Measurements from ENCODE around the gene CDYL2. TPM values are rescaled to one million over a fixed set of nuclear protein-coding genes. Genes with fewer than 3 reads are reported as not detected.

The CDYL2 gene, protein sequence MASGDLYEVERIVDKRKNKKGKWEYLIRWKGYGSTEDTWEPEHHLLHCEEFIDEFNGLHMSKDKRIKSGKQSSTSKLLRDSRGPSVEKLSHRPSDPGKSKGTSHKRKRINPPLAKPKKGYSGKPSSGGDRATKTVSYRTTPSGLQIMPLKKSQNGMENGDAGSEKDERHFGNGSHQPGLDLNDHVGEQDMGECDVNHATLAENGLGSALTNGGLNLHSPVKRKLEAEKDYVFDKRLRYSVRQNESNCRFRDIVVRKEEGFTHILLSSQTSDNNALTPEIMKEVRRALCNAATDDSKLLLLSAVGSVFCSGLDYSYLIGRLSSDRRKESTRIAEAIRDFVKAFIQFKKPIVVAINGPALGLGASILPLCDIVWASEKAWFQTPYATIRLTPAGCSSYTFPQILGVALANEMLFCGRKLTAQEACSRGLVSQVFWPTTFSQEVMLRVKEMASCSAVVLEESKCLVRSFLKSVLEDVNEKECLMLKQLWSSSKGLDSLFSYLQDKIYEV
- 10 to 100 TPM; 10.4 to 11.4 TPM for total RNA-seq

GRCh38 chr16:80804526-80805383, at the start of gene CDYL2:
TSS of gene CDYL2 (minus strand) at chr16:80804598. CDS start at chr16:80804173, 425 bp downstream.
- DNase-seq (peak; percentile 4), ATAC-seq (peak; percentile 57)
- POLR2A ChIA-PET, result interaction anchor here (1.4 kb wide), 1 partner anchor 11 kb away, joined by 3 read pairs; no protein-coding TSS in a partner anchor
- H3K27me3 Mint-ChIP-seq, result peaks cover 16% of the 10 kb centered on the region
- peaks cover 7% of the 10 kb centered on the region for H3K36me3 Mint-ChIP-seq (ENCODE audit: low read depth)
- peaks cover 36% of the 10 kb centered on the region for H3K4me1 Mint-ChIP-seq (ENCODE audit: low read depth)
- H3K9me3 Mint-ChIP-seq, result peaks cover 6% of the 10 kb centered on the region
- intact Hi-C loops (cut with micrococcal nuclease), result no loop called here
- TF ChIP-seq CTCF (IDR thresholded peaks at IDR 0.05), result no peak
- H3K4me3 Mint-ChIP-seq, result peak within 1 kb of the TSS; percentile 89
- H3K27ac Mint-ChIP-seq, result peak within 1 kb of the TSS; percentile 87
- CTCF ChIA-PET, result no interaction called here

GRCh38 chr16:80852261-80852872, 48.0 kb upstream of the CDYL2 start:
- intact Hi-C loops (cut with micrococcal nuclease), result no loop called here
- H3K9me3 Mint-ChIP-seq, result no peaks in the 10 kb centered on the region
- ATAC-seq (no peak), DNase-seq (peak; percentile 41)
- CTCF ChIA-PET, result interaction anchor here (0.8 to 5.1 kb wide), 4 partner anchors 26 to 326 kb away, joined by 3 to 31 read pairs (median 4); no protein-coding TSS in a partner anchor
- peaks cover 4% of the 10 kb centered on the region for H3K27me3 Mint-ChIP-seq
- no peaks in the 10 kb centered on the region for H3K4me1 Mint-ChIP-seq (ENCODE audit: low read depth)
- TF ChIP-seq CTCF (IDR thresholded peaks at IDR 0.05), result peak; percentile 41
- H3K27ac Mint-ChIP-seq, result no peak overlapping the region
- H3K36me3 Mint-ChIP-seq (ENCODE audit: low read depth), result no peaks in the 10 kb centered on the region
- no peak overlapping the region for H3K4me3 Mint-ChIP-seq
- POLR2A ChIA-PET, result no interaction called here

GRCh38 chr16:80851831-80852230, 47.4 kb upstream of the CDYL2 start:
- ATAC-seq (no peak), DNase-seq (no peak)
- intact Hi-C loops (cut with micrococcal nuclease), result no loop called here
- Mint-ChIP-seq H3K4me3 (no peak overlapping the region), H3K9me3 (no peaks in the 10 kb centered on the region), H3K36me3 (ENCODE audit: low read depth) (no peaks in the 10 kb centered on the region), H3K27me3 (peaks cover 4% of the 10 kb centered on the region), H3K27ac (no peak overlapping the region), H3K4me1 (ENCODE audit: low read depth) (no peaks in the 10 kb centered on the region)
- ChIA-PET POLR2A (no interaction called here), CTCF (interaction anchor here (0.8 to 5.1 kb wide), 4 partner anchors 25 to 325 kb away, joined by 3 to 31 read pairs (median 4); no protein-coding TSS in a partner anchor)
- no peak for TF ChIP-seq CTCF (IDR thresholded peaks at IDR 0.05)

- Mint-ChIP-seq H3K27me3 (peaks cover 4% of the 10 kb centered on the region), H3K27ac (no peak overlapping the region), H3K4me3 (no peak overlapping the region), H3K36me3 (ENCODE audit: low read depth) (no peaks in the 10 kb centered on the region), H3K4me1 (ENCODE audit: low read depth) (no peaks in the 10 kb centered on the region), H3K9me3 (no peaks in the 10 kb centered on the region)
- DNase-seq, result no peak
- ChIA-PET CTCF (interaction anchor here (5.1 kb wide), 1 partner anchor 324 kb away, joined by 31 read pairs; no protein-coding TSS in a partner anchor), POLR2A (no interaction called here)
- no peak for TF ChIP-seq CTCF (IDR thresholded peaks at IDR 0.05)
- intact Hi-C loops (cut with micrococcal nuclease), result no loop called here
- no peak for ATAC-seq
Measured at GRCh38 chr16:80850757-80851156, 46.4 kb upstream of the CDYL2 start.
